Measurements from ENCODE around the gene KLK1.

Gene KLK1

GRCh38 chr19:50780753-50781435, 42.7 kb downstream of the KLK1 start:
- H3K4me3 Mint-ChIP-seq, result no peak overlapping the region
- peaks cover 23% of the 10 kb centered on the region for H3K9me3 Mint-ChIP-seq
- H3K27me3 Mint-ChIP-seq (ENCODE audit: low read depth, poor library complexity), result peaks cover 68% of the 10 kb centered on the region
- DNase-seq, result no peak
- H3K4me1 Mint-ChIP-seq, result peaks cover 58% of the 10 kb centered on the region
- H3K36me3 Mint-ChIP-seq (ENCODE audit: low read depth), result no peaks in the 10 kb centered on the region
- no peak overlapping the region for H3K27ac Mint-ChIP-seq
- TF ChIP-seq CTCF (IDR thresholded peaks at IDR 0.05), result no peak

GRCh38 chr19:50779504-50780457, 43.8 kb downstream of the KLK1 start:
- Mint-ChIP-seq H3K9me3 (peaks cover 23% of the 10 kb centered on the region), H3K4me1 (peaks cover 47% of the 10 kb centered on the region), H3K4me3 (no peak overlapping the region), H3K27me3 (ENCODE audit: low read depth, poor library complexity) (peaks cover 80% of the 10 kb centered on the region), H3K36me3 (ENCODE audit: low read depth) (no peaks in the 10 kb centered on the region), H3K27ac (no peak overlapping the region)
- TF ChIP-seq CTCF (IDR thresholded peaks at IDR 0.05), result no peak
- no peak for DNase-seq

- Mint-ChIP-seq H3K4me3 (peak overlapping the region; percentile 5), H3K27me3 (ENCODE audit: low read depth, poor library complexity) (peaks cover 85% of the 10 kb centered on the region), H3K27ac (no peak overlapping the region), H3K9me3 (peaks cover 23% of the 10 kb centered on the region), H3K4me1 (peaks cover 44% of the 10 kb centered on the region), H3K36me3 (ENCODE audit: low read depth) (no peaks in the 10 kb centered on the region)
- TF ChIP-seq CTCF (IDR thresholded peaks at IDR 0.05), result no peak
- no peak for DNase-seq
Observed at GRCh38 chr19:50778906-50779430, 44.6 kb downstream of the KLK1 start.

- Mint-ChIP-seq H3K4me1 (peaks cover 36% of the 10 kb centered on the region), H3K4me3 (peak overlapping the region; percentile 54), H3K36me3 (ENCODE audit: low read depth) (no peaks in the 10 kb centered on the region), H3K9me3 (peaks cover 23% of the 10 kb centered on the region), H3K27me3 (ENCODE audit: low read depth, poor library complexity) (peaks cover 95% of the 10 kb centered on the region), H3K27ac (no peak overlapping the region)
- TF ChIP-seq CTCF (IDR thresholded peaks at IDR 0.05), result no peak
- DNase-seq, result peak; percentile 57
Observed at GRCh38 chr19:50777830-50778303, 45.7 kb downstream of the KLK1 start.

- H3K4me3 Mint-ChIP-seq, result no peak overlapping the region
- peaks cover 23% of the 10 kb centered on the region for H3K9me3 Mint-ChIP-seq
- peaks cover 31% of the 10 kb centered on the region for H3K4me1 Mint-ChIP-seq
- no peak for DNase-seq
- H3K27me3 Mint-ChIP-seq (ENCODE audit: low read depth, poor library complexity), result peaks cover 89% of the 10 kb centered on the region
- TF ChIP-seq CTCF (IDR thresholded peaks at IDR 0.05), result no peak
- no peak overlapping the region for H3K27ac Mint-ChIP-seq
- H3K36me3 Mint-ChIP-seq (ENCODE audit: low read depth), result no peaks in the 10 kb centered on the region
Observed at GRCh38 chr19:50777261-50777660, 46.3 kb downstream of the KLK1 start.
